Bone marrow (tissue), 2 donors: ENCODE measurements around the gene S100A10.

ENCODE experiments used
- DNase-seq, 2 donors: peaks; one replicate each; lab custom pipeline; 2025; lab: John Stamatoyannopoulos, UW

Gene S100A10

DNA sequence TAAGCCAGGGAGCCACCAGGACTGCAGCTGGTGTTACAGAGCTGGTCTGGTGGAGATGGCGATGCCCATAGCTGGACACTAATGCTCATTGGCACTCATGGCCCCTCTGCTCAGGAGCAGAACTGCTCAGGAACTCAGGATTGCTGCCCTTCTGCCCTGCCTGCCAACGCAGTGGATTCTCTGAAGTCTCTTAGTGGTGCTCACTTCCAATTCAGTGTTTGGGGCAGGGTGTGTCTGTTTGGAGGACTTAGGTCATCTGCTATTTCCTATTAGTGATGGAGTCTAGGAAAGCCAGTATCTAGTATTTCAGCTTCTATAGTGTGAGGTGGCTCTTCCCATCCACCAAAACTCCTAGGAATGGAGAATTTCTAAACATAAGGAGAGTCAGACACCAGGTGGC, 29.1 kb downstream of the S100A10 start:
- DNase-seq: no peak

DNA sequence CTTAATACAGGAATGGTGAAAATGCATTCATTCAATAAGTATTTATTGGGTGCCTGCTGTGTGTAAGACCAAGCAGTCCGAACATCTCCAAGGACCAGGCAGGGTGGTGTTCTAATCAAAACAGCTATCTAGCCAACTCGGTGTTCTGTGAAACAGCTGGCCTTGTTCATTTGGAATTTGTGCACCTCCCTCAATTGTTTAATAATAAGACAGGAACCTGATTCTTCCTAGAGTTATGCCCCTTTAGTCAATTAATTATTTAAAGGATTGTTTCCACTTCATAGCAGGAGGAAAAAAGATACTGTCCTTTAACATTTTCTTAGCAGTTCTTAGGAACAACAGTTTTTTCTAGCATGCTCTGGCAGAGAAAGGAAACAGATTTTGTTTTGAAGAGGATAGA, 30.4 kb downstream of the S100A10 start:
- no peak for DNase-seq

DNA sequence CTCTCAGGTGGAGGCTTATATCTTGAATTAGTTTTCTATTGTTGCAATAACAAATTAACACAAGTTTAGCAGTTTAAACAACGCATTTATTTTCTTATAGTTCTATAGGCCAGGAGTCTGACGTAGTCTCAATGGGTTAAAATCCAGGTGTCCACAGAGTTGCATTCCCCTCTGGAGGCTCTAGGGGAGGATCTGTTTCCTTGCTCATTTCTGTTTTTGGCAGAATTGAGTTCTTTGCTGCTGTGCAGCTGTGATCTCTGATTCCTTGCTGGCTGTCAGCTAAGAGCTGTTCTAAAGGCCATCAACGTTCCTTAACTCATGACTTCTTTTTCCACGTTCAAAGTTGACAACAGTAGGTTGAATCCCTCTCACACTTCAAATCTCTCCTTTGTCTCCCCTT, 31.8 kb downstream of the S100A10 start:
- DNase-seq: no peak

DNA sequence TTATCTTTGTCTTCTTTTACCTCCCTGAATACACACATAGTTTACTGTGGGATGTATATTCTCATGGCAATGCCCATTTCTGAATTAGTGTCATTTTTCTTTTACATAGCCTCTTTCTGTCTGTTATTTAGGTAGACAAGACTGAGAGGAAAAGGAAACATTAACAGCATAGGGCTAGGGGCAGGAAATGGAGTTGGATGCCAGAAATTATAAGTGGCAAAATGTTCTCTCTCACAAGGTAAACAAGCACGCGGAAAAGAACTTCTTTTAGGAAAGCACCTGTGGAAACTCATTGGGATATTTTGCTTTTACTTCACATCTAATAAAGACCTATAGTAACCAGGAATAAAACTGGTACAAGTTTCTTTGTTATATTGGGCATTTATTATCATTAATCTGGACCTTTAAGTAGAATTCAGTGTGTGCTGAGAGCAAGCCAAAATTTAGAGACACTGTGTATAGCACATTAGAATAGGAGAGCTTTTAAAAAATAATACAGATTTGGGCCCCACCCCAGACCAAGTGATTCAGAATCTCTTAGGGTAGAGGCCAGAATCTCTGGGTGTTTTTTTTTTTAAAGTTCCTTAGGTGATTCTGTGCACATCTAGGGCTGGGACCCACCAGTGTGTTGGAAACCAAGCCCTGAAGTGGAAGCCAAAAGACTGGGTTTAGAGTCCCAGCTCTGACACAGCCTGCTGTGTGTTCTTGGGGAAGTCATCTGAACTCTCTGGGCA, 32.7 kb downstream of the S100A10 start:
- DNase-seq: no peak

DNA sequence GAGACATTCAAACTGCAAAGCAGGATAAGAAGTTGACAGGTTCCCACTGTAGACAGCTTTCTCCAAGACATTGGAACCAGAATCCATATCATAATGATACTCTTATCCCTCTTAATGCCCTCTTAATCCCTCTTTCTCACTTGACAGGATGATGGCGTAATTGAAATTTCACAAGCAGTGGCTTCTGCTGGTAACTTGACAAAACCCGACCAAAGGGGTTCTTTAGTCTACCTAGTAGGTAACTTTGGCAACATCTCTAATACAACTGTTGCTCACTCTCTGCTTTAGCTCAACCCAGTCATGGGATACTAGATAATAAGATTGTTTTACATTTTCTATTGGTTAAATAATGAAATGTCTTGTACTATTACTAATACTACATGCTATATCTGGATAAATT, 34.7 kb downstream of the S100A10 start:
- DNase-seq: no peak

DNA sequence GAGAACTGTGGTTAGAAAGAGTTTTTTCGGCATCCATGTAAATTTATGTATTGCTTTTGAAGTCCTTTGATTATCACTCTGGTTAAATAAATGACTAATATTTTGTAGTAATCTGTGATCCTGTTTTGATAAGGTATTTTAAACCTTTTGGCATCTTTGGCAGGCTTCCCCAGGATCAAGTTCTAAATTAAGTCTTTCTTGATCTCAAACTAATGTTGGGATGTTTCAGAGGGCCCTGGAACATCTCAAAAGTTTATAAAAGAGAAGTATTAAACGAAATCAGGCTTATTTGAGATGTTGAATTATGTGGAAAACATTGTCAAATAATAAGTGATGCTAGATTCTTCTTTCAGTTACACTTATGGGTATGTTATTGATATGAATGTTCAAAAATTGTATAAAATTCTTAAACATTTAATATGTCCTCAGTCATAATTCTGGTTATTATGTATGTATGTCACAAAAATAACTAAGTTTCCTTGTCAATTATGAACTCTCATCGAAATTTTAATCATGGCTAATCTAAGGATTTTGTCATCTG, 36.6 kb downstream of the S100A10 start:
- no peak for DNase-seq

DNA sequence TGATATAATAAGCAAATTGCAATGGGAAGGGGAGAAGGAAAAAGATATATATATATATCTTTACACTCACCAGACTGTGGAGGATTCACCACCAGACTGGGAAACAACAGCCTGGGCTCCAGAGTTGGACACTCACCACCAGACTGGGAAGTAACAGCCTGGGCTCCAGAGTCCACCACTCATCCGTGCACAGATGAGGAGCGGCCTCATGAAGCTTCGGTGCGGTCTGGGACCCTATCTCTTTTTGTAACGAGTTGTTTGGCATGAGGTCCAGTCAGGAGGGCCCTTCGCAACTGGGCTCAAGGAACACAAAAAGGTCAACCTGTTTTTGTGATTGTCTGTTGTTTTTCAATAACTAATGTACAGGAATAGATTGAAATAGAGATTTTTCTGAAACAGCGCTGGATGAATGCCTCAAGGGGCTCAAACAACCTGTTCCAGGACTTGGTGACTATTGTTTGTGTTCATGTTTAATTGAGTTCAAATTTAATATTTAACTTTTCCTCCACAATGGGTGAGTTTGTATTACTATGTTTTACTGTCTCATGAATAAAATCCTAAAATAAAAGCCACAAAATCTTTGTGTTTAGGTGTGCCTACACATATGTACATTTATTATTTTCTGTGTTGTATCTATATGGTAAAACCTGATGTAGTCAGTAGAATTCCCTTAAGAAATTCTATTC, 40.1 kb downstream of the S100A10 start:
- no peak for DNase-seq

DNA sequence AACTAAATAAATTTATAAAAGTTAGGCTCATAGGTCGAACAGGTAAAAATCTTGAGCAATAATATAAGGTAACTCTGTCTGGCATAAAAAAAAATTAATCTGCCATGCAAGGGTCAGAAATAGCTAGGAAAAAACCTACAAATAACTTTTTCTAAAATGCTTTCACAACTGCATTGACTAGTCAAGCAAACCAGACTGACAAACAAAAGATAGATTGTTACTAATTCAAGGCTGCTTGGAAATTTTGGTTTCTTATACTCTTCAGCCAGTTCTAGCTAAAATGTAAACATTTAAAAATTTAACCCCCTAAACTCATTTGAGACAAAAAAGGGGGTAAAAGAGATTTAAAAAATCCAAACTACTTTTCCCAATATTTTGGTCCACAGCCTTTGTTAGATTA, 40.8 kb downstream of the S100A10 start:
- no peak for DNase-seq

DNA sequence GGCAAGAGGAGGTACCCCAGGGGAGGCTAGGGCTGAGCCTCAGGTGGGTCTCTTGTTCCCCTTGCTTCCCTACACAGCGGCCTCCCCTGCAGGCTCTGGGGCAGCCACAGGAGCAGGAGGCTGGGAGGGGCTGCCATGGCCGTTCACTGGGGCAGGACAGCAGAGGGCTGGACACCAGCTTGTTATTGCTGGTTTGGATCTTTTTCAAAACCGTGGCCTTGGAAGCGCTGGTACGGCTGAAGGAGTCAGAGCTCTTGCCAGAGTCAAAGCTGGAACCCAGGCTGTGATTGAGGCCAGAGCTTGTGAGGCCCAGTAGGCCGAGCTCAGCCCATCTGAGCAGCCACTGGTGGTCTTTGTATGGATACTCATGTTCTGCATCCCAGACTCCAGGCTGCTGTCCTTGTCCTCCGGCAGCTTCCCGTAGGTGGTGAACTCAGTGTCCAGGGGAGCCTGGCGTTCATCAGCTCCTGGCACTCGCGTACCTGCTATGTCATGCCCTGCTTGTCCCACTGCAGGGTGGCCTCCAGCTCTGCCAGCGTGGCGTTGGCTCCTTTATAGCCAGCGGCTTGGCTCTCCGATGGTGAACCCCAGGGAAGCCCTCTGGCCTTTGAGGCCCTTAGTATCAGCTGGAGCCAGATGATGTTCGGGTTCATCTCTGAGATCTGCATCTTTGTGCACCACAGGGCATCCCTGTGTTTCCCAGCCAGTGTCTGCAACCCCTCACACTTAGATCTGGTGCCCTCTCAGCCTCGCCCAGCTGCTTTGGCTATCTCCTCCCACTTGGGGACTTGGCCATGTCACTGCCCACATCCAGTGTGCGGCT, 44.1 kb downstream of the S100A10 start:
- DNase-seq: no peak

DNA sequence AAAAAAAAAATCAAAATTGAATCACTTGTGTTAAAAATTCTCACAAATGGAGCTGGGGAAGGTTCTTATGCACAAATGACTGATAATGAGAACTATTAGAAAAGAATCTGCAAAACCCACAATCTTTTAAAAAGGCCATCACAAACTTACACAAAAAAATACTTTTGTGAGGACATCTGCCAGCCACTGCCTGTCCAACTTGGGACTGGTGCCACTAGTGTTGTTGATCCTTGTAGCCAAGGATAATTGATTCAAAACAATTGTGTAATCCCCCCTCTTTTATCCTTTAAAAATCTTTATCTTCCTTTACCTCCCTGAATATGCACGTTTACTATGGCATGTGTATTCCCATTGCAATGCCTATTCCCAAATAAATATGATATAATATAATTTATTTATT, 45.2 kb downstream of the S100A10 start:
- DNase-seq: no peak

DNA sequence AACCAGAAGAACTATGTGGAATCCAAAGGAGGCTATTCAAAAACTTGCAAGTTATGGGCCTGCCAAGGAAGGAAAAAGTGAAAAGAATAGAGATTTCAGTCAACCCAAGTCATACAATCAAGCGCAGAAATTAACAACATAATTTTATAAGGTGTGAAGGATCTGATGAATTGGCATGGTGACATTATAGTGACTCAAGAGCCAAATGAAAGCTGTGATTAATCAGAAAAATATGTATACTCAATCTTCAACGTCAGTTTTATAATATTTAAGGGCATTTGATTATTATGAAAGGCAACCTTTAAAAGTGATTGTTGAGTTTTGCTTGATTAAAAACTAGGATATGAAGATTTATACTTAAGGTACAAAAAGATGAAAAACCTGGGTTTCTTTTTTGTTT, 46.5 kb downstream of the S100A10 start:
- no peak for DNase-seq

DNA sequence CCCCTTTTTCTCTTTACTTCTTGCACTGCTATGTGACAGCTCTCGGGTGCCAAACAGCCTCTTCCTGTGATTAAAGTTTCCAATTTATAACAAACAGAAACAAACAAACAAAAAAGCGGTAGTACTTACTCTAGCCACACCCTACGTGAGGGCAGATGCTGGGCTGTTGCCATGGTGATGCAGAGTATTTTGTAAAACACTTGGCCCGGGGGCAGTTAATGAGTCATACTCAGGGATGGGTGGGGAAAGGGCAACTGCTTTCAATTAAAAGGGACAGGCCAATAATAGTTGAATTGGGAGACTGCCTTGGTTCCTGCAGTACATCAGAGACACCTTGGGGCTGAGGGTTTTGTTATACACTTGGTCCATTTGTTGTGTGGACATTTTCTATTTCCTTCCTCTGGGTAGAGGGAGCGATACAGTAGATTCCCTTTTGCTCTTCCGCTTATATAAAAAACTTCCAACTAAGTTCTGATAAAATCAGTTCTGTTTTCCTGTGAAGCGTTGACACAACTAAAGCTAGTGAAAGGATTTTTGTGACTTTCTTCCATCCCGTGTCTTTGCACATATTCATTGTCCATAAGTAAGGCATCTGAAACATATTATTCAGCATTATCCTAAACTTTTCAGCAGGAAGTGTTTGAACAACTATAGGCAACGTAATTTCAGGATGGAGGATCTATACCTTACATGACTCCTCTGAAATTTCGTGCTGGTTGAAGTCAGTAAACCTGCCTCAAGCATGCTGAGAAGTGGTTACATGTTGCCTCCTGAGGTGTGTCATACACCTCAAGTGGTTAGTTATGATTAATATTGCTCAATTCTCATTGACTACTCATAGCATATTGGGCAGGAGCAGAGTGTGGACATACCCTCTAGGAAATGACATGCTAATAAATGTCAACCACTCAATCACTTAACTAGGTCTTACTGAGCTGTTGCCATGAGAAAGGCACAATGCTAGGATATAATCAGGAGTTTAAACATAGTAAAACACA, 47.6 kb downstream of the S100A10 start:
- peak; percentile 56 to 57 for DNase-seq

DNA sequence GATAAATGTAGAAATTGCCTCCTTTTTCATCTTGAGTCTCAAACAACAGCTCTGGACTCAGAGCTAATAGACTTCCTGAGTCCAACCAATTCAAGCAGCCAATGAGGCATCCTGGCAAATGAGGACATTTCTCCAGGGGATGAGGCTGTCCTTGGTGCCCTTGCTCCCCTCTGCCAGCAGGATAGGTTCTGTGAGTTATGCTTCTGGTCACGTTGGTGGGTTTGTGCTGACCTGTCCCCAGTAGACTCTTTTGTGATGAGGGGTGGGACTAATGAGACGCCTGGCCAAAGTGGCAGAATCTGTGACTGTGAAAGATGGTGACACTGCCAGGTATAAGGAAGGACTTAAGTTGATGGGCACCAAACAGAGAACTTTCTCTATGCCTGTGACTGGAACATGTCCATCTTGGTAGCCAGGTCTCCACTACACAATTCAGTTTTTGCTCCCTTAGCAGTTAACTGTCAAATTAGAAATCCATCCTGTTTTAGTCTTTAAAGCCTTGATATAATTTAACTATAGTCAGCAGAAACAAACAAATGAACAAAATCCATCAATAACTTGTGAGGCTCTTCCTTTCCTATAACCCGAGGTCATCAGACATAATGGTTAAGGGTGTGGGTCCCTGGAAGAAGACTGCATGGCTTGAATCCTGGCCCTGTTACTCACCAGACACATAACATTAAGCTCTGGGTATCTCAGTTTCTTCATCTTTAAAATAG, 48.6 kb downstream of the S100A10 start:
- peak in 1 of 2 donors; percentile 18 for DNase-seq

DNA sequence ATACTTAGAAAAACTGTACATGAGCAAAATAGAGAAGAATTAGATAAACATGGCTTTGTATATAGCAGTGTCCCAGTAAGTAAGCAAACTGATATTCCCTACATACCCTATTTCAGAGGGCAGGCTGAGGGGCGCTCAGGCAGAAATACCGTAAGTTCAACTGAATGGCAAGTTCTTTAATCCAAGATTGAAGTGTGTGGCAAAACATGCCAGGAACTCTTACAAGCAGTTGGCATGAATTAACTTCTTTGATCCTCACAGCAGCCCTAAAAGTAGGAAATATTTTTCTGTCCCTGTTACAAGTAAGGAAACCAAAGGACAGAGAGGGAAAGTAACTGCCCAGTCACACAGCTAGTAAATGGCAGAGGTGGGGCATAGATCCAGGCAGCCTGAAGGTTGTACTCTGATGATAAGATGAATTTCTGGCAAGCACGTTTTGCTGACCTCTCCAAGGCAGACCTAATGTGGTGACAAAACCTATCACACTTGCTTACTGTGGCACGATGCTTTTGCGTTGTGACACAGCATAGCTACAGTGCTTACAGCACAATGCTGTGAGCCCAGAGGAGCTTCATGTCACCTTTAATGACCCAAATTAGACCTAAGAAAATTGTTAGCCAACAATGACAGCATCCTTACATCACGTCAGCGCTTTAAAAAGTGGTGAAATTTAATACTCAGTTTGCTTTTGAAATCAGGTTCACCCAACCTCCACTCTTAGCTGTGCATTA, 49.4 kb downstream of the S100A10 start:
- no peak for DNase-seq

DNA sequence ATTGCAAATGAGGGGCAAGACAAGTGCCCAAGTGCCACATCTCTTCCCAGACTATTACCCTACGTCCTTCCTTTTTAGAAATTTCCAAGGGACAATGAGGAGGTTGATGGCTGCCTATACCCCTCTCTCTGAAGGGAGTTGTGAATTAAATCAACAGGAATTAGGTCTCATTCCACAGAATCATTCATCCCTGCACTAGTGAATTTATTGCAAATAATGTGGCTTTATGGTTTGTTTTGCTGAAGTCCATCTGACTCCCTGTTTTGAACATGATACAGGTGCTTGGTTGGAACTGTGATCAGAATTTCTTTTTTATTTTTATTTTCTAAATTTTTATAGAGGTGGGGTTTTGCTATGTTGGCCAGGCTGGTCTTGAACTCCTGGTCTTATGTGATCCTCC, 50.1 kb downstream of the S100A10 start:
- no peak for DNase-seq

DNA sequence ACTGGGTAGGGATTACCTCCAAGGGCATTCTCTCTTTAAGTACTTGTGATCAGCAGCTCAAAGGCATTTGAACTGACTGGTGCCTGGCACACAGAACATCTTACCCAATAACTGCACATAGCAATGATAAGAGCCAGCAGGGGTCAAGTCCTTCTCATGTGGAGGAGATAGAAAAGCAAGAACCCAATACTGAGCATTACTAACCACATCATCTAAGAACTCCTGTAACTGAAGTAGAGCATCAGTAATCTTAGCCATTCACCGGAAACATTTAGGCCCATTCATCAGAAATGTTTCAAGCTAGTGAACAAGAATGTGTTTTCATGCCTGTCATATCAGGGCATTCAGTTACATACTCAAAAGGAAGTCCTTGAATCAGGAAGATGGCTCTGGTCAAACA, 50.8 kb downstream of the S100A10 start:
- no peak for DNase-seq

DNA sequence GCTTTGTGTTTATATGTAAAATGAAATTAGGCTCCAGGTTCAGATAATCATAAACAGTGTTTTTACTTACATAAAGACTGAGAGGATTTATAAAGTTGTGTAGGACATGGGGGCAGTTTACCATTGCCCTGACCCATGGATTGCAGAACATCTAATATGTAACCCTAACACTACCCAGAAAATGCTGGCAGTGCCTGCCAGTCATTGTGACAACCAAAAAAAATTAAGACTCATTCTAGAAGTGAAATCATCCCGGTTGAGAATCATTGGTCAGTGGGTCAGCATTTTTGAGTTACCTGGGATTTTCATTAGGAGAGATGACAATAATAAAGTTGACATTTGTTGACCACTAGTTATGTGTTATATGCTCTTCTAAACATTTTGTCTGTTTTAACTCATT, 53.1 kb downstream of the S100A10 start:
- DNase-seq: no peak

DNA sequence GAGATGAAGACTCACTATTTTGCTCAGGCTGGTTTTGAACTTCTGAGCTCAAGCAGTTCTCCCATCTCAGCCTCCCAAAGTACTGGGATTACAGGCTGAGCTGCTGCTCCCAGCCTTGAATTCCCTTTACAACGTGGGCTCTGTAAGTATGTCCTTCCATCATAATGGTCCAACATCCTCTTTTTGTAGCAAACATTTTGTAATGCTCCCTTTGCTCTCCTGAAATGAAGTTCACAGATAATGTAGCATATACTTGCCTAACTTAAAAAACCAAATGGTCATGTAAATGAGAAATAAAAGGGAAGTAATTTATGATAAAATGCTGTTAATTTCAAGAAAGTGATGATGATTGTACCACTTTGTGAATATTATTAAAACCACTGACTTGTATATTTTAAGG, 53.9 kb downstream of the S100A10 start:
- DNase-seq: no peak

DNA sequence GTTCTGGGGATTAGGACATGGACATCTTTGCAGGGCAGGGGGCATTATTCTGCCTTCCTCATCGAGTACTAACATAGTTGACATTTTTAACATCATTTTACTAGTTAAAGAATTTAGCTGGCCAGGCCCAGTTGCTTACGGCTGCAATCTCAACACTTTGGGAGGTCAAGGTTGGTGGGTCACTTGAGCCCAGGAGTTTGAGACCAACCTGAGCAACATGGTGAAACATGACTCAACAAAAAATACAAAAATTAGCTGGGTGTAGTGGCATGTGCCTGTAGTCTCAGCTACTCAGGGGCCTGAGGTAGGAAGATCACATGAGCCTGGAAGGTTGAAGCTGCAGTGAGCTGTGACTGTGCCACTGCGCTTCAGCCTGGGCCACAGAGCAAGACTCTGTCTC, 54.5 kb downstream of the S100A10 start:
- DNase-seq: no peak

DNA sequence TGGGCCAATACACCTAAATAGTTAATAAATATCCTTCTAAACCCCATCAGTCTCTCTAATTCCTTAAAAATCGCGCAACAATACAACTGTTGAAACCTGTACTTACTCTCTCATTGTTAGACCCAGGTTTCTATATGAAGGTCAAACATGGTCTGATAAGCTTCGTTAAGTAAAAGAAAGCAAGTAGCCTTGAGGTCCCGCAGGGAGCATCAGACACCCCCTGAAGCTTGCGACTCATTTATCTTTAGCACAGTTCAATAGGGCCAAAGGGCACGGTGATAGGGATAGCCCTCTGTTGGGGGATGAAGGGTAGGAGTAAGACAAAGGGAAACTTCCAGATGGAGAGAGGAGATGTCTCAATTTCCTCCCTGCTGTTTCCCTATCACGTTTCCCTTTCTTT, 57.0 kb downstream of the S100A10 start:
- no peak for DNase-seq
